Spleen (tissue), 7 donors: ENCODE data around the gene COL28A1.

Experiments
- CTCF ChIP-seq, 11 experiments: fragments of 200-600 bp in 7 of 11; fragments of 450-650 bp in 4 of 11; sonication (generic) in 4 of 11; IDR thresholded peaks in 8 of 11; conservative IDR thresholded peaks in 3 of 11; 1 replicate in 7 of 11; 2 replicates in 4 of 11; pipeline versions ENCODE4 v1.4.0 to v1.8.0; 2016 to 2021; ENCODE audit warnings: antibody characterized with exemption in 11 of 11, inconsistent platforms in 4 of 11, mild to moderate bottlenecking in 1 of 11
- POLR2A ChIP-seq, 3 donors: fragments of 450-650 bp; IDR thresholded peaks; one replicate each; pipeline ENCODE4 v1.5.1; 2017; ENCODE audit warnings: antibody characterized with exemption in 3 of 3, mild to moderate bottlenecking in 1 of 3
- POLR2AphosphoS5 ChIP-seq, 3 donors: sonication (generic); formaldehyde crosslinking; IDR thresholded peaks; one replicate each; pipeline ENCODE4 v1.5.1; 2017; ENCODE audit warnings: antibody characterized with exemption in 3 of 3
- donor health status: DM: no; HTN: no; CAD: no; lungs with moderate emphysema.
- donor health status: DM: no; HTN: no; CAD: no.
- donor health status: DM: no; HTN: no; CAD: no.

- TF ChIP-seq CTCF (IDR thresholded peaks at IDR 0.05 in 8 of 11, conservative IDR thresholded peaks at IDR 0.05 in 3 of 11) (no peak), POLR2A (IDR thresholded peaks at IDR 0.05) (no peak), POLR2AphosphoS5 (IDR thresholded peaks at IDR 0.05) (no peak)
Measured at GRCh38 chr7:7438851-7439250, 96.8 kb downstream of the COL28A1 start.
